ENCODE measurements around the gene NFATC4.
"Not testable (repeated sequence)": the region's sequence is repeated elsewhere in the genome, so short reads cannot be mapped to it uniquely, and the experiment has no call there.

The NFATC4 gene

DNA sequence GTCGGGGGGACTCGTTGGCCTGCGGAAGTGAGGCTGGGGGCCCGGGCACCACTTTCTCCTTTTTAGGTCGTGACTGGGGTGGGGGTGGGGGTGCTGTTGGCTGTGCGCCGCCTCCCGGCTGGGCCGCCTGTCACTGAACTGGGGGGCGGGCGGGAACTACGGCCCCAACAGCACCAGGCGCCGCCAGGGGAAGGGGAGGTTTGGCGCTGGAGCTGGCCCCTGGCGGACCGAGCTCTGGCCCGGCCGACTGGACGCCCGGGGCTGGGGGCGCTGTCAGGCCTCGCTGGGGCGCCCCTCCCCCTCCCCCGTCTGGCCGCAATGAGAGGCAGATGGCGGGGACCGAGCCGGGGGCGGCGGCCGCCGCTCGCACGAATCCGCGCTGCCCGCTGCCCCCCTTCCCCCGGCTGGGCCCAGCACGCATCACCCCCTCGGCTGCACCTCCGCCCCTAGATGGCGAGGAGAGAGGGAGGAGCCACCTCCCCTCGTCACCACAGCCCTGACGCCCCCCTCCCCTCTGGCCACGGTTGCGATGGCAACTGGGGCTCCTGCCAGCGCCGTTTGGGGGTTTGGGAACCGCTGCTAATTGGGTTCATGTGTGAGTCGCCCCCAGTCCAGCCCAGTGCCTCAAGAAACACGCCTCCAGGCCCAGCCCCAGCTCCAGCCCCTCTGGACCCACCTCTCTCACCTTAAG lies 723 bp downstream of the NFATC4 start:
- no peak for DNase-seq

GRCh38 chr14:24369463-24369862 lies 1.5 kb downstream of the NFATC4 start:
- no peak for DNase-seq

GRCh38 chr14:24369907-24370687 lies 2.1 kb downstream of the NFATC4 start:
- no peak for DNase-seq

DNA sequence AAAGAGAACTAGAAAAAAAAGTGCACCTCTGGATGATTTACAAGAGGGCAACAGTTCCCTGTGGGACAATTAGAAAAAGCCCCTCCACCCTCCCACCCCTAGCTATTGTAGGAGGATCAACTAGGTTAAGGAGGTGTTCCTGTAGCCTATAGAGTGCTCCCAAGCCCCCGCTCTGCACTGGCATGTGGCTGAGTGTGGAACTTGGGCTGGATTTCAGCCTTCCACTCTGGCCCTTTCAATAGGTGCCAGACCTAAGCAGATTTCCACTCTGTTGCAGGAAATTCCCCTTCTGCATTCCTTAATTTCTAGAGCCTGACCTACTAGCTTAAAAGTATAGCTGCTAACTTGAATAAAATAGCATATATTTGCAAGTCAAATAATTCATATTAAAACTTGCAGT lies 2.8 kb downstream of the NFATC4 start:
- no peak for DNase-seq

- DNase-seq: not testable (repeated sequence)
These were observed 3.6 kb downstream of the NFATC4 start for GRCh38 chr14:24371605-24372004.

DNA sequence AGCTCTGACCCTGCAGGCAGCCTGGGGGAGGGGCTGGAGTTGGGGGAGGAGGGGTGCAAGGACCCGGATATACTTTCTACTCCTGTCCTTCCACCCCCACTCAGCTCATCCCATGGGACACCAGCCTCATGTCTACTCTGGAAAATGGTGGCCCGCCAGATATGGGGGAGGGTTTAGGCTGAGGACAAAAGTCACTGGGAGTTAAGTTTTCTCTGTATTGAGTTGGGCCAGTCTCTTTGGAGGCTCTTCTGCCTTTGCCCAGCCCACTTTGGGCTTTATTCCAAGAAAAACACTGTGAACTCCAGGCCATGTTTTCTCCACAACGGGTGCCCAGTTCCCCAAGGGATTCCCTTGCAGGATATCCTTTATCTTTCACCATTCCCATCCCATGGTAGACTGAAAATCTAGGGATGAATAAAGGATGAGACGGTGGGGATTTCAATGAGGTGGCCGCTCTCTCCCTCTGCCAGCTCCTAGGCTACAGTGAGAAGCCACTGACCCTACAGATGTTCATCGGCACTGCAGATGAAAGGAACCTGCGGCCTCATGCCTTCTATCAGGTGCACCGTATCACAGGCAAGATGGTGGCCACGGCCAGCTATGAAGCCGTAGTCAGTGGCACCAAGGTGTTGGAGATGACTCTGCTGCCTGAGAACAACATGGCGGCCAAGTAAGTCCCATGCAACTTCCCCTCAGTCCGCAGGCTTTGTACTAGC lies 4.9 kb downstream of the NFATC4 start:
- DNase-seq: no peak

DNA sequence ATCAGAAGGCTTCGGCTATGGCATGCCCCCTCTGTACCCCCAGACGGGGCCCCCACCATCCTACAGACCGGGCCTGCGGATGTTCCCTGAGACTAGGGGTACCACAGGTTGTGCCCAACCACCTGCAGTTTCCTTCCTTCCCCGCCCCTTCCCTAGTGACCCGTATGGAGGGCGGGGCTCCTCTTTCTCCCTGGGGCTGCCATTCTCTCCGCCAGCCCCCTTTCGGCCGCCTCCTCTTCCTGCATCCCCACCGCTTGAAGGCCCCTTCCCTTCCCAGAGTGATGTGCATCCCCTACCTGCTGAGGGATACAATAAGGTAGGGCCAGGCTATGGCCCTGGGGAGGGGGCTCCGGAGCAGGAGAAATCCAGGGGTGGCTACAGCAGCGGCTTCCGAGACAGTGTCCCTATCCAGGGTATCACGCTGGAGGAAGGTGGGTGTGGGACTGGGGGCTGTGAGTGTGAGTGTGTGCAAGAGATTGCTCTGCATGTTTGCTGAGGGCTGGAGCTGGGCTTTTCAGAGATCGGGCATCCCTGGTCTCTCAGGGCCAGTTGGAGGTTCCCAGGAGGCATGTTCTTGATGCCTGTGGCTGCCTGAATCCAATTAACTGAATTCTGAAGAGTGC lies 8.6 kb downstream of the NFATC4 start:
- DNase-seq: no peak

DNA sequence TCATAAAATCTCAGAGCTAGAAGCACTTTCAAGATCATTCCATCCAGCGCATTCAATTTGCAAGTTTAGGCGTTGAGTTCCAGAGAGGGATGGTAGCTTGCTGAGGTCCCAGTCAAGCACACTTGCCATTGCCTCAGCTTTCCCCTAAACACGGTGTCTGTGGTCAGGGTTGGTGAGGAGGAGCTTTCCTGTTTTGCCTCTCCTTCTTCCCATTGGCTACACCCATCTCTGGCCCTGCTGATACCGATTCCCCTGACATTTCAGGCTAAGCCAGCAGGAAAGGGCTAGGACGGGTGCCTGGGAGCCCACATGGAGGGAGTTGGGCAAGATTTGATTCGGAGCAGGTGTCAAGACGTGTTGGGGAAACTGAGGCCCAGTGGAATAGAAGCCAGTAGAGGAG lies 9.1 kb downstream of the NFATC4 start:
- DNase-seq: no peak

- DNase-seq: no peak
These were observed 9.7 kb downstream of the NFATC4 start for GRCh38 chr14:24377657-24378056.

- no peak for DNase-seq
These were observed 10.3 kb downstream of the NFATC4 start for GRCh38 chr14:24378327-24378726.

- no peak for DNase-seq
These were observed 11.3 kb downstream of the NFATC4 start for GRCh38 chr14:24378981-24379906.

GRCh38 chr14:24379907-24380730 lies 12.1 kb downstream of the NFATC4 start:
- no peak for DNase-seq

DNA sequence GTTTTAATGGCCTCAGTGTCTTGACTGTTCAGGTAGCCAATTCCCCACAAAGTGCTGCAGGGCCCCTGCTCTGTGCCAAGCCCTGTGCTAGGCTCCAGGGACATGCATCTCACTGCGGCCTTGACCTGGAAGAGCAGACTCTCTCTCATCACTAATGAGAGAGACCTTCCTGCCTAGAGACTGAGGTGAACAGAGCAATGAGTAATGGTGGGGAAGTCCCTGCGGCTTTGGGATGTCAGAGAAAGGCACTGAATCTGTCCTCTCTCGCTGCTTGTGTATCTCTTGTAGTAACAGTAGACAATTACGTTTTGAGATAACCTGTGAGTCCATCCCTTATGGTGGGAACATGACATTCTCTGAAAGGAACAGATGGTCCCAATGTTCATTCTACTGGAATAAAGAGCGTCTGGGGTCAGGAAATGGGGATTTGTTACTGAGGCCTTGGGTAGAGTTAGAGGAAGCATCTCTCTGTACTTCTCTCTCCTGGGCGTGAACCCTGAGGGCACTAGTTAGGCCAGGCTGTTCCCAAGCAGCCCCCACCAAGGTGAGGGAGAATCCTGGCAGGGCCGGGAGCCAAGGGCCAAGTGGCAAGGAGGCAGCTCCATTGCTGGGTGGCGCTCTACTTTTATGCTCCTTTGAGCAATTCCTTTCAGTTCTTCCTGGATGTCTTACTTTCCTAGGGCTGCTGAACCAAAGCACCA lies 13.5 kb downstream of the NFATC4 start:
- DNase-seq: no peak

GRCh38 chr14:24382064-24382371 lies 14.0 kb downstream of the NFATC4 start:
- DNase-seq: no peak

GRCh38 chr14:24384169-24384568 lies 16.2 kb downstream of the NFATC4 start:
- no peak for DNase-seq

GRCh38 chr14:24385524-24385923 lies 17.5 kb downstream of the NFATC4 start:
- no peak for DNase-seq

DNA sequence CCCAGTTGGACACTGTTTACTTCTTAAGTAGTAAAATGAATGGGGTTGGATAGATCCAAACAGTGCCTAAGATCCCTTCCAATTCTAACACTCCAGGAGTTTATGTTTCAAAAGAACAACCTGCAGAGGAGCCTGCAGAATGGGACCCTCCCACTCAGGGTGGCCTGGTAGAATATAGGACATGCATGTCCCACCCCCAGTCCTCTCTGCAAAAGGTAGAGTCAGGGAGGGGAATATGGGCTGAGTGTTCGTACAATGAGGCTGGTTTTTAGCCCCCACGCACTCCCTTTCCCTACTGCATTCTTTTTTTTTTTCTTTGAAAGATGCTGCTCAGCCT lies 19.0 kb downstream of the NFATC4 start:
- DNase-seq: no peak

GRCh38 chr14:24387579-24387978 lies 19.6 kb downstream of the NFATC4 start:
- not testable (repeated sequence) for DNase-seq

DNA sequence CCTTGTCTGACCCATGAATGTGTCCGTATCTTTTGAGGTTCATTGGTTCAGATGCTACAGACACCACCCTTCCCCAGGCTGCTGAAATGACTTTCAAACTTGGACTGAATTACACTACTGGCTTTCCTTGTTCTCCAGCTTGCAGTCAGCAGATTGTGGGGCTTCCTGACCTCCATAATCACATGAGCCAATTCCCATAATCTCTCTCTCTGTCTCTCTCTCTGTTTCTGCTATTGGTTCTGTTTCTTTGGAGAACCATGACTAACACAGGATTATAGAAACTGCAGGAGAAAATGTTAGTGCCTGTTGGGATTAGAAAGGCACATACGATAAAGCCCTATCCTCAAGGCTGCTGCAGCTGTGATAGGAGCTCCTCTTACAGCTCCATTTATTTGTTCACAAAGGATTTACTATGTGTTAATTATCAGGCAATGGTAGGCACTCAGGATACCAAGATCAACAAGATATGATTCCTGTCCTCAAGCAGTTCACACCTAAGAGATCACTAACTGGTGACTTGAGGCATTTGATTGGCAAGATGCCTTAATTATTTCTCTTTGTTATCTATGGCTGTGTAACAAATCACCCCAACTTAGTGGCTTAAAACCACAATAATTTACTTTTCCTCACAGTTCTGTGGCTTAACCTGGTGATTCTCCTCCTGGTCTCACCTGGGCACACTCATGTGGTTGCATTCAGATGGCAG lies 20.6 kb downstream of the NFATC4 start:
- no peak for DNase-seq

DNA sequence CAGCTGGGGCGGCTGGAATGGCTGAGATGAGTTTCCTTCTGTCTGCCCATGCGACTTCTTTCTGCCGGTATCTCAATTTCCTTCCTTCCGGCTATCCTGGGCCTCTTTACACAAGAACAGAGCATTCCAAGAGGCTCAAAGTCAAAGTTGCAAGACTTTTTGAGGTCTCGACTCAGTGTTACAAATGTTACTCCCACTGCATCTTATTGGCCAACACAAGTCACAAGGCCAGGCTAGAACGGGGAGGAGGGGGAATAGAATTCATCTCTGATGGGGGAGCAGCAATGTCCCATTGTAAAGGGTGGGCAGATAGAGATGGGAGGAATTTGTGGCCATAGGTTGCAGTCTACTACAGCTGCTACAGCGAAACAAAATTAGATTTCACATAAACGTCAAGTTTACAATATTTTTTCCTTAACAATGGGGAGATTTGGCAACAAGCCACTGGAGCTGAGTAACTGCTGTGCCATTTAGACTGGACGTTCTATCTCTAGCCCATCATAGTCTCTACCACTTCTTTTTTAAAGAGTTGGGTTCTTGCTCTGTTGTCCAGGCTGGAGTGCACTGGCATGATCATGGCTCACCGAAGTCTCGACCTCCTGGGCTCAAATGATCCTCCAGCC lies 21.4 kb downstream of the NFATC4 start:
- no peak for DNase-seq

All from AML-193 (cell line).